ENCODE data around the gene ST6GAL1. TPM values are rescaled to one million over a fixed set of nuclear protein-coding genes. Genes with fewer than 3 reads are reported as not detected.

ST6GAL1 gene
- total and polyA plus RNA-seq, 10 of the 15 experiments (the other 5 are each of a cell fraction or from before 2014, with no cell fraction given): 74.2 to 248 (median 149) TPM

DNA sequence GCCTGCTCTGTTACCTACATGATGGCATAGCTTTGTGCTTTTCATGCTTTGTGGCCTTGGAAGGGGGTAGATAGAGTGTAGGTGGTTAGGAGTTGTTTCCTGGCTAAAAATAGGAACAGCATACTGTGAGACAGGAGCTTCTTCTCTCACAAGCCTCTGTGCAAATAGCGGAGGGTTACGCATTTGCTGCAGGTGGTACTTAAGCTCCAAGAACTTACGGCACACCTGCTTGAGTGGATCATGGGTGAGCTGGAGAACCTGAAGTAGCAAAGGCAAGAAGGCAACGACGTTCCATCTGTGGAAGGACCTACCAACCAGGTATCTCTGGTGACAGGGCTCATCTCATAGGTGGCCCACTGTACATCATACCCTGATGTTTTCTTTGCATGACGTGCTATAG is 66.0 kb downstream of the ST6GAL1 start (continued):
- TF ChIP-seq EP300 (IDR thresholded peaks at IDR 0.05; ENCODE audit: borderline replicate concordance in 1 of 2, control insufficient read depth in 1 of 2, low read depth in 2 of 2, low read length in 2 of 2): 0 out of 4 replicates have a peak, but pooled peaks of 1 of the 2 experiments have one; percentile 24
- peak; percentile 44 for TF ChIP-seq BCL3 (IDR thresholded peaks at IDR 0.05; ENCODE audit: borderline replicate concordance, insufficient read depth, low read depth, low read length, poor library complexity, severe bottlenecking)
- TF ChIP-seq, protein P1, sequence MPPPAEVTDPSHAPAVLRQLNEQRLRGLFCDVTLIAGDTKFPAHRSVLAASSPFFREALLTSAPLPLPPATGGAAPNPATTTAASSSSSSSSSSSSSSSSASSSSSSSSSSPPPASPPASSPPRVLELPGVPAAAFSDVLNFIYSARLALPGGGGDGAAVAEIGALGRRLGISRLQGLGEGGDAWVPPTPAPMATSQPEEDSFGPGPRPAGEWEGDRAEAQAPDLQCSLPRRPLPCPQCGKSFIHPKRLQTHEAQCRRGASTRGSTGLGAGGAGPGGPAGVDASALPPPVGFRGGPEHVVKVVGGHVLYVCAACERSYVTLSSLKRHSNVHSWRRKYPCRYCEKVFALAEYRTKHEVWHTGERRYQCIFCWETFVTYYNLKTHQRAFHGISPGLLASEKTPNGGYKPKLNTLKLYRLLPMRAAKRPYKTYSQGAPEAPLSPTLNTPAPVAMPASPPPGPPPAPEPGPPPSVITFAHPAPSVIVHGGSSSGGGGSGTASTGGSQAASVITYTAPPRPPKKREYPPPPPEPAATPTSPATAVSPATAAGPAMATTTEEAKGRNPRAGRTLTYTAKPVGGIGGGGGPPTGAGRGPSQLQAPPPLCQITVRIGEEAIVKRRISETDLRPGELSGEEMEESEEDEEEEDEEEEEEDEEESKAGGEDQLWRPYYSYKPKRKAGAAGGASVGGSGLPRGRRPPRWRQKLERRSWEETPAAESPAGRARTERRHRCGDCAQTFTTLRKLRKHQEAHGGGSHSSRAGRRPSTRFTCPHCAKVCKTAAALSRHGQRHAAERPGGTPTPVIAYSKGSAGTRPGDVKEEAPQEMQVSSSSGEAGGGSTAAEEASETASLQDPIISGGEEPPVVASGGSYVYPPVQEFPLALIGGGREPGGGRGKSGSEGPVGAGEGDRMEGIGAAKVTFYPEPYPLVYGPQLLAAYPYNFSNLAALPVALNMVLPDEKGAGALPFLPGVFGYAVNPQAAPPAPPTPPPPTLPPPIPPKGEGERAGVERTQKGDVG (CRISPR knock-in tag; IDR thresholded peaks at IDR 0.05): no peak
- TF ChIP-seq TCF3 (IDR thresholded peaks at IDR 0.05; ENCODE audit: borderline replicate concordance, insufficient read depth, low read depth, low read length): 0 out of 2 replicates have a peak, but pooled peaks have one; percentile 48
- peak; percentile 59; the same call in 1 of the 2 replicates for TF ChIP-seq CBFB (IDR thresholded peaks at IDR 0.05; ENCODE audit: low read depth)
- 0 out of 2 replicates have a peak, but pooled peaks have one; percentile 9 for TF ChIP-seq ATF7 (IDR thresholded peaks at IDR 0.05; ENCODE audit: low read depth)
- TF ChIP-seq CREM (IDR thresholded peaks at IDR 0.05; ENCODE audit: low read depth): peak; percentile 51; the same call in 1 of the 2 replicates
- TF ChIP-seq IKZF2 (IDR thresholded peaks at IDR 0.05): peak in 1 of 2 experiments; percentile 37; a peak in 2 of 4 replicates
- TF ChIP-seq, protein P2, sequence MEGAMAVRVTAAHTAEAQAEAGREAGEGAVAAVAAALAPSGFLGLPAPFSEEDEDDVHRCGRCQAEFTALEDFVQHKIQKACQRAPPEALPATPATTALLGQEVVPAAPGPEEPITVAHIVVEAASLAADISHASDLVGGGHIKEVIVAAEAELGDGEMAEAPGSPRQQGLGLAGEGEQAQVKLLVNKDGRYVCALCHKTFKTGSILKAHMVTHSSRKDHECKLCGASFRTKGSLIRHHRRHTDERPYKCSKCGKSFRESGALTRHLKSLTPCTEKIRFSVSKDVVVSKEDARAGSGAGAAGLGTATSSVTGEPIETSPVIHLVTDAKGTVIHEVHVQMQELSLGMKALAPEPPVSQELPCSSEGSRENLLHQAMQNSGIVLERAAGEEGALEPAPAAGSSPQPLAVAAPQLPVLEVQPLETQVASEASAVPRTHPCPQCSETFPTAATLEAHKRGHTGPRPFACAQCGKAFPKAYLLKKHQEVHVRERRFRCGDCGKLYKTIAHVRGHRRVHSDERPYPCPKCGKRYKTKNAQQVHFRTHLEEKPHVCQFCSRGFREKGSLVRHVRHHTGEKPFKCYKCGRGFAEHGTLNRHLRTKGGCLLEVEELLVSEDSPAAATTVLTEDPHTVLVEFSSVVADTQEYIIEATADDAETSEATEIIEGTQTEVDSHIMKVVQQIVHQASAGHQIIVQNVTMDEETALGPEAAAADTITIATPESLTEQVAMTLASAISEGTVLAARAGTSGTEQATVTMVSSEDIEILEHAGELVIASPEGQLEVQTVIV (IDR thresholded peaks at IDR 0.05; ENCODE audit: borderline replicate concordance, partially characterized antibody): no peak
- TF ChIP-seq IKZF1 (conservative IDR thresholded peaks at IDR 0.05): 0 out of 2 replicates have a peak, but pooled peaks have one; percentile 29
- no peak for TF ChIP-seq RELA (IDR thresholded peaks at IDR 0.05; ENCODE audit: borderline replicate concordance, partially characterized antibody)
- TF ChIP-seq FOXM1 (IDR thresholded peaks at IDR 0.05; ENCODE audit: low read depth, low read length): peak; percentile 69; the same call in 1 of the 2 replicates
- TF ChIP-seq POU2F2 (IDR thresholded peaks at IDR 0.05; ENCODE audit: borderline replicate concordance, low read depth, low read length): peak; percentile 52; the same call in 1 of the 3 replicates
- TF ChIP-seq MEF2A (IDR thresholded peaks at IDR 0.05; ENCODE audit: insufficient read depth, low read depth, low read length): peak; percentile 84
- TF ChIP-seq, protein P3, sequence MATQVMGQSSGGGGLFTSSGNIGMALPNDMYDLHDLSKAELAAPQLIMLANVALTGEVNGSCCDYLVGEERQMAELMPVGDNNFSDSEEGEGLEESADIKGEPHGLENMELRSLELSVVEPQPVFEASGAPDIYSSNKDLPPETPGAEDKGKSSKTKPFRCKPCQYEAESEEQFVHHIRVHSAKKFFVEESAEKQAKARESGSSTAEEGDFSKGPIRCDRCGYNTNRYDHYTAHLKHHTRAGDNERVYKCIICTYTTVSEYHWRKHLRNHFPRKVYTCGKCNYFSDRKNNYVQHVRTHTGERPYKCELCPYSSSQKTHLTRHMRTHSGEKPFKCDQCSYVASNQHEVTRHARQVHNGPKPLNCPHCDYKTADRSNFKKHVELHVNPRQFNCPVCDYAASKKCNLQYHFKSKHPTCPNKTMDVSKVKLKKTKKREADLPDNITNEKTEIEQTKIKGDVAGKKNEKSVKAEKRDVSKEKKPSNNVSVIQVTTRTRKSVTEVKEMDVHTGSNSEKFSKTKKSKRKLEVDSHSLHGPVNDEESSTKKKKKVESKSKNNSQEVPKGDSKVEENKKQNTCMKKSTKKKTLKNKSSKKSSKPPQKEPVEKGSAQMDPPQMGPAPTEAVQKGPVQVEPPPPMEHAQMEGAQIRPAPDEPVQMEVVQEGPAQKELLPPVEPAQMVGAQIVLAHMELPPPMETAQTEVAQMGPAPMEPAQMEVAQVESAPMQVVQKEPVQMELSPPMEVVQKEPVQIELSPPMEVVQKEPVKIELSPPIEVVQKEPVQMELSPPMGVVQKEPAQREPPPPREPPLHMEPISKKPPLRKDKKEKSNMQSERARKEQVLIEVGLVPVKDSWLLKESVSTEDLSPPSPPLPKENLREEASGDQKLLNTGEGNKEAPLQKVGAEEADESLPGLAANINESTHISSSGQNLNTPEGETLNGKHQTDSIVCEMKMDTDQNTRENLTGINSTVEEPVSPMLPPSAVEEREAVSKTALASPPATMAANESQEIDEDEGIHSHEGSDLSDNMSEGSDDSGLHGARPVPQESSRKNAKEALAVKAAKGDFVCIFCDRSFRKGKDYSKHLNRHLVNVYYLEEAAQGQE (IDR thresholded peaks at IDR 0.05; ENCODE audit: low read depth, low read length): no peak
- TF ChIP-seq EED (IDR thresholded peaks at IDR 0.05; ENCODE audit: low read depth): peak; percentile 66
- peak; percentile 44 for TF ChIP-seq MEF2B (IDR thresholded peaks at IDR 0.05; ENCODE audit: partially characterized antibody, poor library complexity, severe bottlenecking)
- peak; percentile 43; the same call in 1 of the 2 replicates for TF ChIP-seq CREB1 (IDR thresholded peaks at IDR 0.05; ENCODE audit: low read depth)
- TF ChIP-seq SPI1 (IDR thresholded peaks at IDR 0.05; ENCODE audit: borderline replicate concordance, insufficient read depth, low read depth, low read length): peak; percentile 22; the same call in 1 of the 2 replicates

Data from GM12878 (cell line).